Mucosa of stomach (tissue), 1 donor: ENCODE results near the gene TNNI3K.

Experiments used
- H3K27me3 ChIP-seq: one replicate; pipeline ENCODE4 v1.7.0; 2013; ENCODE audit warnings: mild to moderate bottlenecking, low read length; ENCODE audit not compliant: control insufficient read depth, insufficient read depth
- H3K36me3 ChIP-seq: one replicate; pipeline ENCODE4 v1.7.0; 2013; ENCODE audit warnings: low read length; ENCODE audit not compliant: control insufficient read depth, insufficient read depth
- H3K4me1 ChIP-seq: one replicate; pipeline ENCODE4 v1.7.0; 2013; ENCODE audit warnings: mild to moderate bottlenecking, low read length; ENCODE audit not compliant: control insufficient read depth, insufficient read depth
- H3K4me3 ChIP-seq: one replicate; pipeline ENCODE4 v1.7.0; 2013; ENCODE audit warnings: low read length
- H3K9ac ChIP-seq: one replicate; pipeline ENCODE4 v1.7.0; 2013; ENCODE audit warnings: mild to moderate bottlenecking, low read length, moderate library complexity
- H3K9me3 ChIP-seq: one replicate; pipeline ENCODE4 v1.7.0; 2013; ENCODE audit warnings: mild to moderate bottlenecking, low read length, moderate library complexity; ENCODE audit not compliant: control insufficient read depth
- donor health status: Pancreatic carcinoma.

Gene TNNI3K

GRCh38 chr1:74427681-74428080 lies 192.5 kb downstream of the TNNI3K start:
- Histone ChIP-seq H3K9me3 (no peaks in the 10 kb centered on the region), H3K27me3 (no peaks in the 10 kb centered on the region), H3K9ac (no peak overlapping the region), H3K36me3 (no peaks in the 10 kb centered on the region), H3K4me1 (no peaks in the 10 kb centered on the region), H3K4me3 (no peak overlapping the region)

DNA sequence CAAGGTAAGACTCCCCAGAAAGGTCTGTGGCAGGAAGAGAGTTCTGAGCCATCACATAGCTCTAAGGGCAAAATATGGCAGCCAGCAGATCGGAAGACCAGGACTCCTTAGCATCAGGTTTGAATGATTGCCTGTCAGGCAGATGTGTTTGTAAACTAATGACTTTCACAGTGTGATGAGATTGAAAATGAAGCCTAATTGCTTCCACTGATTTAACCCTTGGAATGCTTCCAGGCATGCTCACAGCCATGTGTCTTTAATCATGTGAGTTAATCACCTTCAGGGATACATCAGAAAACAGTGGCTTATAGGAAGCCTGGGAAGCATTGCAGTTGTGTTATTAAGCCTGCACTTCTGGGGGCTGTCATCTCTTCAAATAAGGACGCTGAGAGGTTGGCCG lies 194.4 kb downstream of the TNNI3K start:
- Histone ChIP-seq H3K4me1 (no peaks in the 10 kb centered on the region), H3K36me3 (no peaks in the 10 kb centered on the region), H3K9ac (no peak overlapping the region), H3K4me3 (no peak overlapping the region), H3K27me3 (no peaks in the 10 kb centered on the region), H3K9me3 (no peaks in the 10 kb centered on the region)

DNA sequence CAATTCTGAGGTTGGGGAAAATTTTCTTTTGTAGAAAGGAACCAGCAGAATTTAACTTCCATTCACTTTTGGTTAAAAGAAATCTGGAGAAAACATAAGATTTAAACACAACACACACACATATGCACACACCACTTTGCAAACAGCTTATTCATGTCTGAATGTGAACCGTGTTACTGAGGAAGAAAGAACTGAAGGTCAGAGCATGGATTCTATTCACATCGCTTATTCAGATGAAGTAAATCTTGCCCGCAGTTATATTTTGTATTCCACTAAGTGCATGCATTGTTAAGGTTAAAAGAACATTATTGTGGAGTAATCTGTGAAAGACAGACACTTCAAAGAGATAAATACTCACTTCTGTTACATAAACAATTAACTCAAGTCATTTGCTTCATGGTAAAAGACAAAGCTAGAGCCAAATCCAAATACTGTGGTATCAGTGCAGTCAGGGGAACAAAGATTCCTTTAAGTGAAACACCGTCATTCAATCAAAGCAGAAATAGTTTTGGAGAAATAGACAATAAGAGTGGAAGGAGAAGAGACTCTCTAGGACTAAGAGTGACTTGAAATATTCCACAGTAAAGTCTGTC lies 195.3 kb downstream of the TNNI3K start:
- H3K27me3 ChIP-seq = no peaks in the 10 kb centered on the region
- no peaks in the 10 kb centered on the region for H3K4me1 ChIP-seq
- no peaks in the 10 kb centered on the region for H3K9me3 ChIP-seq
- no peak overlapping the region for H3K4me3 ChIP-seq
- H3K36me3 ChIP-seq = no peaks in the 10 kb centered on the region
- no peak overlapping the region for H3K9ac ChIP-seq

DNA sequence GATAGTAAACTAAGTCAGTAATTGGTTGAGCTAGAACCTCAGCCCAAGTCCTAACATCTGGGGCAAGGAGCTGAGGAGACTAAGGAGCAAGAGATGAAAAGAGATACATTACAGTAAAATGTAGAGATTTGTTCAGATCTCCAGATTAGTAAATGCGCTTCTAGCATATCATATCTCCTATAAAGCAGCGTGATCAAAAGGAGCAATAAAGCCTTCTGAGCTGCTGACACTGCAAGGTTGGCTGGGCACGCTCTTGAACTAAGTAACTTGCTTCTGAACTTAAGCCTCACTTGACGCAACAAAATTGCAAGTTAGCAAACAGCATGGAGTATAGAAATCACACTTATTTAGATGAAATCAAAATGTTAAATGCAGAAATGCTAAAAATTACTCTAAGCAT lies 196.3 kb downstream of the TNNI3K start:
- no peak overlapping the region for H3K9ac ChIP-seq
- H3K27me3 ChIP-seq = no peaks in the 10 kb centered on the region
- H3K36me3 ChIP-seq = no peaks in the 10 kb centered on the region

DNA sequence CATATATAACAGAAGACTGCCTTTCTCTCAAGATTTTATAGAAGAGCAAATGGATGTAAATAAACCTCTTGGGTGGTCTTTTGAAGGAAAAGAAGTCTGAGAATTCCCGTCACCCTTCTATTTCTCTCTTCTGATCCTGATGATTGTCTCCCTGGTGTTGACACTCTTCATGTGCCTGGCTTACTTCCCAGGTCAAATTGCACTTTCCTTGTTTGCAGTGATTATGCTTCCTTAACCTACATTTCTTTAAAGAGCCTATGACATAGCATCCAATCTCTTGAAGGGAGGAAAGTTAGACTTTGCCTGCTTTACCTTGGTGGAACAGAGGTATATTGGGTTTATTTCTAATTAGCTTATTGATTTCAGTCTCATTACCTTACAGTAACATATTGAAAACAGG lies 197.1 kb downstream of the TNNI3K start:
- Histone ChIP-seq H3K9ac (no peak overlapping the region), H3K27me3 (no peaks in the 10 kb centered on the region), H3K4me1 (no peaks in the 10 kb centered on the region), H3K9me3 (no peaks in the 10 kb centered on the region), H3K4me3 (no peak overlapping the region), H3K36me3 (no peaks in the 10 kb centered on the region)

More for the DNA sequence above, 196.3 kb downstream of the TNNI3K start:
- Histone ChIP-seq H3K4me1 (no peaks in the 10 kb centered on the region), H3K9me3 (no peaks in the 10 kb centered on the region), H3K4me3 (no peak overlapping the region)

GRCh38 chr1:74434321-74434720 lies 199.1 kb downstream of the TNNI3K start:
- H3K36me3 ChIP-seq = no peaks in the 10 kb centered on the region
- no peaks in the 10 kb centered on the region for H3K4me1 ChIP-seq
- no peak overlapping the region for H3K4me3 ChIP-seq
- H3K27me3 ChIP-seq = no peaks in the 10 kb centered on the region
- no peak overlapping the region for H3K9ac ChIP-seq
- H3K9me3 ChIP-seq = no peaks in the 10 kb centered on the region

GRCh38 chr1:74436078-74436477 lies 200.9 kb downstream of the TNNI3K start:
- Histone ChIP-seq H3K9ac (no peak overlapping the region), H3K9me3 (no peaks in the 10 kb centered on the region), H3K4me1 (no peaks in the 10 kb centered on the region), H3K27me3 (no peaks in the 10 kb centered on the region), H3K36me3 (no peaks in the 10 kb centered on the region), H3K4me3 (no peak overlapping the region)

GRCh38 chr1:74437035-74437434 lies 201.8 kb downstream of the TNNI3K start:
- Histone ChIP-seq H3K4me1 (no peaks in the 10 kb centered on the region), H3K4me3 (no peak overlapping the region), H3K9me3 (no peaks in the 10 kb centered on the region), H3K9ac (no peak overlapping the region), H3K27me3 (no peaks in the 10 kb centered on the region), H3K36me3 (no peaks in the 10 kb centered on the region)

DNA sequence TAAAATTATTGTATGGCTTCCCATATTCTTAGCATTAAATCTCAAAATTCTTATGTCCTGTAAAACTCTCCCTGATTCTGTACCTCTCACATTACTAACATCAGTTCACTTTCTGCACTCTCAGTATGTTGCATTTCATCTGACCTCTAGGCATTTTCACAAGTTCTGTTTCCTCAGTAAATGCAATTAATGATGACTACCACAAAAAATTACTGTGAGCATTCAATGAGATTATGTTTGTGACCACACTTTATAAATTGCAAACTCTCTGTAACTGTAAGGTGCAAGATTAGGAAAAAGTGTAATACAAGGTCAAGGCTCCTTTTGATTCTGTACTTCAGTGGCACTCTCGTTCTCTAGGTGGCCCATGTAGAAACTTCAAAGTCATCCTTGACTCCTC lies 216.8 kb downstream of the TNNI3K start:
- Histone ChIP-seq H3K4me1 (no peaks in the 10 kb centered on the region), H3K27me3 (no peaks in the 10 kb centered on the region), H3K9me3 (no peaks in the 10 kb centered on the region), H3K9ac (no peak overlapping the region), H3K4me3 (no peak overlapping the region), H3K36me3 (no peaks in the 10 kb centered on the region)

- H3K27me3 ChIP-seq = no peaks in the 10 kb centered on the region
- H3K9me3 ChIP-seq = no peaks in the 10 kb centered on the region
- no peak overlapping the region for H3K9ac ChIP-seq
- H3K36me3 ChIP-seq = no peaks in the 10 kb centered on the region
- no peaks in the 10 kb centered on the region for H3K4me1 ChIP-seq
- no peak overlapping the region for H3K4me3 ChIP-seq
These were observed 218.1 kb downstream of the TNNI3K start for GRCh38 chr1:74453277-74453676.

DNA sequence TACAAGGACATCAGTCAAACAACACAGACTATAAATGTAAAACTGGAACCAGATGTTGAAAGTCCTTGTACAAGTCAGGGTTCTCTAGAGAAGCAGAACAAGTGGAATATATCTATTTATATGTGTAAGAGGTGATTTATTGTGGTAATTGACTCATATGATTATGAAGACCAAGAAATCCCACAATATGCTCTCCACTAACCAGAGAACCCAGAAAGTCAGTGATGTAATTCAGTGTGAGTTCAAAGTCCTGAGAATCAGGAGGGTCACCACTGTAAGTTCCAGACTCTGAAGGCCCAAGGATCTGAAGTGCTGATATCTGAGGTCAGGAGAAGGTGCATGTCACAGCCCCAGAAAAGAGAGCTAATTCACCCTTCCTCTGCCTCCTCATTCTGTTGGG lies 220.2 kb downstream of the TNNI3K start:
- Histone ChIP-seq H3K4me3 (no peak overlapping the region), H3K36me3 (no peaks in the 10 kb centered on the region)

DNA sequence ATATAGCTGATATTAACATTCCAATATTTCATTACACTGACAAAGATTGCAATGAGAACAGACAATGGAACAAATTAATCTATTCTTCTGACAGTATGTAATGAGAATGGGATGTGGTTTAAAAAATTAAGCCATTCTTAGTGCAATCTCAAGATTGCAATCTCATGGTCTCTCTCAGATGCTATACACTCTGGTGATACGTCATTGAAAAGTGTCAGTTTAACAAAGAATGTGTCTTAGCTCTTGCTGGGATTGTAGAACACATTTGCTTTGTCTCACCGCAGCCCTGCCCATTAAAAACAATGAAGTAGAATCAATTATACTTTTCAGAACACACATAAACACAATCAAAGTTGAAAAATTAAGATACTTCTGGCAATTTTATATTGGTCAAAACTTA lies 222.1 kb downstream of the TNNI3K start:
- Histone ChIP-seq H3K27me3 (no peaks in the 10 kb centered on the region), H3K4me3 (no peak overlapping the region), H3K9ac (no peak overlapping the region), H3K4me1 (no peaks in the 10 kb centered on the region), H3K9me3 (no peaks in the 10 kb centered on the region), H3K36me3 (no peaks in the 10 kb centered on the region)

More for the DNA sequence above, 220.2 kb downstream of the TNNI3K start:
- H3K9ac ChIP-seq = no peak overlapping the region
- H3K27me3 ChIP-seq = no peaks in the 10 kb centered on the region
- no peaks in the 10 kb centered on the region for H3K9me3 ChIP-seq
- no peaks in the 10 kb centered on the region for H3K4me1 ChIP-seq
